Osteoblast (primary cell): ENCODE measurements around the gene RASGRP2. TPM values are rescaled to one million over a fixed set of nuclear protein-coding genes. Genes with fewer than 3 reads are reported as not detected.
A peak's percentile ranks its signal among the peaks of the same experiment; 100 is the strongest.

Experiments
- DNase-seq: peaks from one replicate; pipeline ENCODE4 v3.0.0; 2011; ENCODE audit warnings: low spot score, mixed read lengths; ENCODE audit not compliant: insufficient read length; ENCODE audit errors: missing footprints
- H2AFZ ChIP-seq: 2 replicates; pipeline ENCODE4 v1.6.0; 2011; ENCODE audit warnings: mild to moderate bottlenecking, low read length
- H3K27ac ChIP-seq: 2 replicates; pipeline ENCODE4 v1.5.1; 2011; ENCODE audit warnings: mild to moderate bottlenecking, low read depth, low read length, moderate library complexity
- H3K27me3 ChIP-seq: 2 replicates; pipeline ENCODE4 v1.6.0; 2012; ENCODE audit warnings: mild to moderate bottlenecking, control low read depth, inconsistent platforms, low read length, moderate library complexity; ENCODE audit not compliant: insufficient read depth
- H3K36me3 ChIP-seq: 2 replicates; pipeline ENCODE4 v1.5.1; 2011; ENCODE audit warnings: mild to moderate bottlenecking, low read length, control low read depth, moderate library complexity; ENCODE audit not compliant: insufficient read depth
- H3K4me1 ChIP-seq: 2 replicates; pipeline ENCODE4 v1.5.1; 2011; ENCODE audit warnings: mild to moderate bottlenecking, low read length, control low read depth, moderate library complexity; ENCODE audit not compliant: insufficient read depth
- H3K4me2 ChIP-seq: 2 replicates; pipeline ENCODE4 v1.6.0; 2011; ENCODE audit warnings: mild to moderate bottlenecking, low read length; ENCODE audit not compliant: insufficient read depth
- H3K4me3 ChIP-seq: fragments of 200-600 bp; sonication (generic); 3 replicates; pipeline ENCODE4 v1.5.1; 2012; ENCODE audit warnings: mild to moderate bottlenecking, low read length, inconsistent platforms; ENCODE audit not compliant: insufficient read depth
- H3K79me2 ChIP-seq: 2 replicates; pipeline ENCODE4 v1.6.0; 2012; ENCODE audit warnings: mild to moderate bottlenecking, low read length, control low read depth, inconsistent platforms; ENCODE audit not compliant: insufficient read depth
- H3K9me3 ChIP-seq: 2 replicates; pipeline ENCODE4 v1.5.1; 2011; ENCODE audit warnings: low read depth, low read length, control low read depth
- H4K20me1 ChIP-seq: 2 replicates; pipeline ENCODE4 v1.6.0; 2012; ENCODE audit warnings: mild to moderate bottlenecking, low read length, control low read depth; ENCODE audit not compliant: insufficient read depth
- total RNA-seq: library from RNA; depleted of rRNA; stranded (reverse); fragments of >200 nt; gene quantifications from 2 replicates; pipeline ENCODE4 v1.2.3, GENCODE V29; 2012
- TF ChIP-seq, protein P1 (sequence below): IDR thresholded peaks from 2 replicates; pipeline ENCODE4 v1.5.1; 2011; ENCODE audit warnings: mild to moderate bottlenecking, low read depth, low read length, moderate library complexity; ENCODE audit errors: extremely low read depth

Gene RASGRP2
- total RNA-seq, 1 donor: not detected

DNA sequence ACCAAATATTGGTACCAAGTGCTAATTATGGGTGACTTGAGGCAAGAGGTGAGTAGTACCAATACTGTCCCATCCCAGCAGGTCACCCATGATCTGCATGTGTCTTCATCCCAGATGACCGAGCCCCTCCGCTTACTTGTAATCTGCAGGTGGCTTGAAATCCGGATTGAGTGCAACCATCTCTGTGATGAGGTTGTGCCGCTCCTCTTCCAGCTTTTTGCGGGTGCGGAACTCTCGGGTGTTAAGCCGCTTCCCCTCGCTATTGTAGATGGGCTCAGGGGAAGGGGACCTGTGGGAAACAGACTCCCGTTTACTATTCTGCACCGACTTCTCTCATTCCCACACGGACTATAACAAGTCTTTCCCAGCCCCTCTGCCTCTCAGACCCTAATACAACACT lies 26.2 kb upstream of the RASGRP2 start:
- peaks cover 78% of the 10 kb centered on the region for H3K79me2 ChIP-seq
- no peak overlapping the region for H3K27ac ChIP-seq
- TF ChIP-seq, protein P1, sequence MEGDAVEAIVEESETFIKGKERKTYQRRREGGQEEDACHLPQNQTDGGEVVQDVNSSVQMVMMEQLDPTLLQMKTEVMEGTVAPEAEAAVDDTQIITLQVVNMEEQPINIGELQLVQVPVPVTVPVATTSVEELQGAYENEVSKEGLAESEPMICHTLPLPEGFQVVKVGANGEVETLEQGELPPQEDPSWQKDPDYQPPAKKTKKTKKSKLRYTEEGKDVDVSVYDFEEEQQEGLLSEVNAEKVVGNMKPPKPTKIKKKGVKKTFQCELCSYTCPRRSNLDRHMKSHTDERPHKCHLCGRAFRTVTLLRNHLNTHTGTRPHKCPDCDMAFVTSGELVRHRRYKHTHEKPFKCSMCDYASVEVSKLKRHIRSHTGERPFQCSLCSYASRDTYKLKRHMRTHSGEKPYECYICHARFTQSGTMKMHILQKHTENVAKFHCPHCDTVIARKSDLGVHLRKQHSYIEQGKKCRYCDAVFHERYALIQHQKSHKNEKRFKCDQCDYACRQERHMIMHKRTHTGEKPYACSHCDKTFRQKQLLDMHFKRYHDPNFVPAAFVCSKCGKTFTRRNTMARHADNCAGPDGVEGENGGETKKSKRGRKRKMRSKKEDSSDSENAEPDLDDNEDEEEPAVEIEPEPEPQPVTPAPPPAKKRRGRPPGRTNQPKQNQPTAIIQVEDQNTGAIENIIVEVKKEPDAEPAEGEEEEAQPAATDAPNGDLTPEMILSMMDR: no peak
- no peak overlapping the region for H3K4me3 ChIP-seq
- H3K4me1 ChIP-seq: peaks cover 2% of the 10 kb centered on the region
- no peaks in the 10 kb centered on the region for H3K27me3 ChIP-seq
- peaks cover 92% of the 10 kb centered on the region for H3K36me3 ChIP-seq
- H4K20me1 ChIP-seq: peaks cover 72% of the 10 kb centered on the region
- peak; percentile 13 for DNase-seq
- H3K9me3 ChIP-seq: no peaks in the 10 kb centered on the region
- no peak overlapping the region for H2AFZ ChIP-seq
- H3K4me2 ChIP-seq: no peak overlapping the region

DNA sequence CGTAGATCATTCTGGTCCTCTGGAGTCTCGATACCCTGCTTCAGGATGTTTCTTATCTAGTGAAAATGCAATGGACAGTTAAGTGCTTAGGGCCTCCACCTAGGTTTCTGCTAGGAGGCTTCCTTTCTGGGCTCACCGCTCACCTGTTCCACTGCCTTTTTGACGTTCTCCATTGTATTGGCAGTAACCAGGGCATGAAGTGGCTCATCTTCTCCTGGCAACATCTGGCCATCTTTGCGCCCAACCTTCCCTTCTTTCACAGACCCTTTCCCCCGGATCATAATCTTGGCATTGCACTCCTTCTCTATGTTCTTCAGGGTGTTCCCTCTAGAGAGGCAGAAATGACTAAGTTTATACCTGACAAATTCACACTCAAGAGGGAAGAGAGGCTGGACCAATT lies 25.3 kb upstream of the RASGRP2 start:
- Histone ChIP-seq H3K36me3 (peaks cover 92% of the 10 kb centered on the region), H4K20me1 (peaks cover 73% of the 10 kb centered on the region)

DNA sequence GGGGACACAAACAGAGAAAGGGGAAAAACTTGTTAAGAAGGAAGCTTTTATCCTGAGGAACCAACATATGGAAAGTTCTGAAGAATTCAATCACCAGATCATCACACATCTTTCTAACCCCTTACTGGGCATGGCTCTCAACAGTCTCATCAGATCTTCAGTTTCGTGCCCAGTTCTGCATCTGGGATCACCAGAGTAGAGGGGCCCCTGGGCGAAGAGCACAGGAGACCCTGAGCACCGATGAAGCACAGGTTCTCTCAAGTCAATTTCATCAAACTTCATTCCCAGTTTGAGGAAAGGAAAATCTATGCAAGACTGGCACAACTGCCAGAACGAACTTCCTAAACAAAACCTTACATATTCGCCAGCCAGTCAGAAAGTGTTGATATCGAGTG lies 24.4 kb upstream of the RASGRP2 start:
- DNase-seq: peak; percentile 60
- no peak overlapping the region for H3K4me3 ChIP-seq
- no peak overlapping the region for H2AFZ ChIP-seq
- no peaks in the 10 kb centered on the region for H3K27me3 ChIP-seq
- H3K9me3 ChIP-seq: no peaks in the 10 kb centered on the region
- TF ChIP-seq, protein P1: no peak
- no peak overlapping the region for H3K27ac ChIP-seq
- peaks cover 73% of the 10 kb centered on the region for H4K20me1 ChIP-seq
- H3K36me3 ChIP-seq: peaks cover 87% of the 10 kb centered on the region
- peaks cover 11% of the 10 kb centered on the region for H3K4me1 ChIP-seq
- no peak overlapping the region for H3K4me2 ChIP-seq
- peaks cover 63% of the 10 kb centered on the region for H3K79me2 ChIP-seq

More for the DNA sequence above, 25.3 kb upstream of the RASGRP2 start:
- Histone ChIP-seq H3K9me3 (no peaks in the 10 kb centered on the region), H3K27ac (no peak overlapping the region), H3K4me1 (peaks cover 2% of the 10 kb centered on the region), H3K27me3 (no peaks in the 10 kb centered on the region), H3K79me2 (peaks cover 72% of the 10 kb centered on the region), H2AFZ (no peak overlapping the region), H3K4me2 (no peak overlapping the region), H3K4me3 (no peak overlapping the region)
- TF ChIP-seq, protein P1: no peak
- peak; percentile 4 for DNase-seq

DNA sequence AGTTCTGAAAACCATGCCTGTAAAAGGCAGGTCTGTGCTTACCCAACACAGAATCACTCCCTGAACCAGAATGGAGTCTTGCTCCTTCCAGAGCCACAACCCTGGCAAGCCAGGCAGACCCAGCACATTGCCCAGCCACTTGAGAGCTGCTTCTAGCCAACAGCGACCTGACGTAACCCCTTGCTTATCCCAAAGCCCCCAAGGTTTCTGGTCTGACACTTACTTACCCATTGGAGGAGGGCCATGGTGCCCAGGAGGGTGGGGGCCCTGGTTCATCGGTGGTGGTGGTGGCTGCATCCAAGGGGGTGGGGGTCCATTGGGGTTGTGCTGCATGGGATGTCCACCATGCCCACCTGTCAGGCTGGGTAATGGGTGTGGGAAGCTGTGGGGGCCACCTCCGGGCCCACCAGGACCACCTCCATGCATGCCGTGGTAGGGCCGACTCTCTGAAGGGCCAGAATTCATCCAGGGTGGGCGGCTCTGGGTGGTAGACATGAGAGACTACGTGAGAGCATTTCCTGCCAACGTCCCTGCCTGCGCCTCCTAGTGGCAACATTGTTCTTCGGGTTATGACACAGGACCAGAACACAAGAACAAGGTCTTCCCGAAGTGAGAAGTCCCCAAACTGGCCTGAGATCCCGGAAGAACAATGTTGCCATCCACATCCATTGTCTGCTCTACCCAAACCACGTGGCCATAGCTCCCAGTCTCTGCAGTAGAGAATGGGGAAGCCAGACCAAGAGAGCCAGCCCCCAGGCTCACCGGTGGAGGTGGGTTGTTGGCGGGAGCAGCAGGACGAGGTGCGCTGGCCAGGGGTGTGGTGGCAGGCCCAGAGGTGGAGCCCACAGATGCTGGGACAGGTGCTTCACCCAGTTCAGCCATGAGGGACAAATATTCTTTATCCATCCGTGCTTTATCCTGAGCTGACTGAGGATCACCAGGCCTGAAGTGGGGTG lies 23.7 kb upstream of the RASGRP2 start:
- peaks cover 75% of the 10 kb centered on the region for H4K20me1 ChIP-seq
- no peak overlapping the region for H3K27ac ChIP-seq
- no peaks in the 10 kb centered on the region for H3K27me3 ChIP-seq
- no peak overlapping the region for H3K4me2 ChIP-seq
- peaks cover 56% of the 10 kb centered on the region for H3K79me2 ChIP-seq
- H2AFZ ChIP-seq: no peak overlapping the region
- TF ChIP-seq, protein P1: peak; percentile 80
- peaks cover 15% of the 10 kb centered on the region for H3K4me1 ChIP-seq
- no peak overlapping the region for H3K4me3 ChIP-seq
- DNase-seq: peak; percentile 95
- no peaks in the 10 kb centered on the region for H3K9me3 ChIP-seq
- H3K36me3 ChIP-seq: peaks cover 86% of the 10 kb centered on the region
